Caco-2 (cell line): ENCODE results near the gene PPP1R13B. TPM values are rescaled to one million over a fixed set of nuclear protein-coding genes. Genes with fewer than 3 reads are reported as not detected.
"Not testable (repeated sequence)": the region's sequence is repeated elsewhere in the genome, so short reads cannot be mapped to it uniquely, and the experiment has no call there.

Experiments used
- BruUV-seq: library from RNA; stranded (reverse); fragments of 400-500 nt; replicated peaks from 2 replicates; lab custom pipeline; 2021; lab: Mats Ljungman, UMichigan
- CTCF ChIA-PET: fragments of 300-600 bp; sonication (Branson Sonifier 250); formaldehyde crosslinking; loops from one replicate; lab custom pipeline; 2022; ENCODE audit warnings: antibody characterized with exemption; lab: Charles Lee
- POLR2A ChIA-PET: fragments of 300-600 bp; sonication (Branson Sonifier 250); formaldehyde crosslinking; loops from one replicate; lab custom pipeline; 2022; ENCODE audit warnings: antibody characterized with exemption; lab: Charles Lee
- DNase-seq, 2 experiments: peaks; one replicate each; pipeline versions ENCODE4 v3.0.0 to v3.0.0-alpha.2; 2020 to 2022
- H3K27me3 ChIP-seq: replicated peaks from 2 replicates; pipeline ENCODE4 v1.6.0; 2011; ENCODE audit warnings: low read length; ENCODE audit not compliant: control insufficient read depth, insufficient read depth
- H3K36me3 ChIP-seq: 2 replicates; pipeline ENCODE4 v1.5.1; 2011; ENCODE audit warnings: low read length; ENCODE audit not compliant: control insufficient read depth, insufficient read depth
- H3K4me1 ChIP-seq: fragments of 250-450 bp; sonication (Bioruptor Pico); 2 replicates; pipeline ENCODE4 v1.5.1; 2020; ENCODE audit warnings: mild to moderate bottlenecking
- H3K4me3 ChIP-seq: 2 replicates; pipeline ENCODE4 v1.5.1; 2011; ENCODE audit warnings: low read depth, mild to moderate bottlenecking, control low read depth, low read length
- H3K9me3 ChIP-seq: fragments of 250-450 bp; sonication (Bioruptor Pico); 2 replicates; pipeline ENCODE4 v1.5.1; 2020; ENCODE audit warnings: mild to moderate bottlenecking, moderate library complexity
- H3K27ac Mint-ChIP-seq: one replicate; pipeline ENCODE4 v1.8.0; 2022; ENCODE audit warnings: mixed read lengths; ENCODE audit not compliant: unreplicated experiment
- H3K27me3 Mint-ChIP-seq: one replicate; pipeline ENCODE4 v1.8.0; 2022; ENCODE audit warnings: mixed read lengths; ENCODE audit not compliant: insufficient read depth, unreplicated experiment
- H3K36me3 Mint-ChIP-seq: one replicate; pipeline ENCODE4 v1.8.0; 2022; ENCODE audit warnings: mild to moderate bottlenecking, mixed read lengths; ENCODE audit not compliant: insufficient read depth, unreplicated experiment
- H3K4me1 Mint-ChIP-seq: one replicate; pipeline ENCODE4 v1.8.0; 2022; ENCODE audit warnings: low read depth, mixed read lengths; ENCODE audit not compliant: unreplicated experiment
- H3K4me3 Mint-ChIP-seq: one replicate; pipeline ENCODE4 v1.8.0; 2022; ENCODE audit warnings: mild to moderate bottlenecking, moderate library complexity, mixed read lengths; ENCODE audit not compliant: unreplicated experiment
- H3K9me3 Mint-ChIP-seq: one replicate; pipeline ENCODE4 v1.8.0; 2022; ENCODE audit warnings: mixed read lengths; ENCODE audit not compliant: unreplicated experiment
- CTCF ChIP-seq, 2 experiments: fragments of 200-600 bp in 1 of 2; IDR thresholded peaks; 1 replicate in 1 of 2; 2 replicates in 1 of 2; pipeline versions ENCODE4 v1.5.1 to v1.8.0; 2011 to 2022; ENCODE audit warnings: antibody characterized with exemption in 1 of 2, control low read depth in 1 of 2, inconsistent platforms in 1 of 2, low read depth in 1 of 2, low read length in 1 of 2, mild to moderate bottlenecking in 1 of 2, moderate library complexity in 1 of 2; ENCODE audit not compliant: insufficient read depth in 1 of 2, severe bottlenecking in 1 of 2, unreplicated experiment in 1 of 2
- intact Hi-C: fragments of 100-400 bp; cut with micrococcal nuclease; formaldehyde crosslinking; loops from one replicate; pipeline ENCODE4 v1.10.0; 2022; ENCODE audit not compliant: unreplicated experiment
- total RNA-seq: library from RNA; stranded (reverse); gene quantifications from 2 replicates; pipeline ENCODE4 v1.2.3, GENCODE V29; 2022

The PPP1R13B gene
- total RNA-seq, 1 experiment from 2014 or later: 15.8 TPM

- Histone ChIP-seq H3K27me3 (no peaks in the 10 kb centered on the region), H3K36me3 (peaks cover 2% of the 10 kb centered on the region; the same call in 1 of the 2 replicates), H3K9me3 (no peaks in the 10 kb centered on the region), H3K4me1 (no peaks in the 10 kb centered on the region), H3K4me3 (no peak overlapping the region)
- ChIA-PET CTCF (no interaction called here), POLR2A (no interaction called here)
- no TSS peak for BruUV-seq
- Mint-ChIP-seq H3K36me3 (peaks cover 79% of the 10 kb centered on the region), H3K4me3 (no peak overlapping the region), H3K27me3 (no peaks in the 10 kb centered on the region), H3K9me3 (no peaks in the 10 kb centered on the region), H3K27ac (no peak overlapping the region), H3K4me1 (no peaks in the 10 kb centered on the region)
- TF ChIP-seq CTCF (IDR thresholded peaks at IDR 0.05; ENCODE audit: insufficient read depth in 1 of 2, low read depth in 1 of 2, low read length in 1 of 2, severe bottlenecking in 1 of 2, unreplicated experiment in 1 of 2): no peak
- intact Hi-C loops: no loop called here
- DNase-seq: no peak
Measured at GRCh38 chr14:103692159-103692558, 155.2 kb downstream of the PPP1R13B start.

GRCh38 chr14:103691655-103692054, 155.7 kb downstream of the PPP1R13B start:
- H3K27ac Mint-ChIP-seq, BruUV-seq, POLR2A ChIA-PET, H3K4me3 Mint-ChIP-seq, H3K4me3 ChIP-seq, H3K9me3 Mint-ChIP-seq, CTCF ChIA-PET, intact Hi-C loops, H3K9me3 ChIP-seq, H3K27me3 ChIP-seq, DNase-seq, H3K4me1 ChIP-seq, H3K36me3 ChIP-seq, H3K4me1 Mint-ChIP-seq, H3K27me3 Mint-ChIP-seq: not testable (repeated sequence)
- H3K36me3 Mint-ChIP-seq: peaks cover 80% of the 10 kb centered on the region

GRCh38 chr14:103690332-103690731, 157.0 kb downstream of the PPP1R13B start:
- H3K27ac Mint-ChIP-seq: no peak overlapping the region
- no peak for TF ChIP-seq CTCF (IDR thresholded peaks at IDR 0.05; ENCODE audit: insufficient read depth in 1 of 2, low read depth in 1 of 2, low read length in 1 of 2, severe bottlenecking in 1 of 2, unreplicated experiment in 1 of 2)
- DNase-seq: no peak
- no peak overlapping the region for H3K4me3 ChIP-seq
- H3K4me1 Mint-ChIP-seq: no peaks in the 10 kb centered on the region
- H3K9me3 Mint-ChIP-seq: no peaks in the 10 kb centered on the region
- no peaks in the 10 kb centered on the region for H3K27me3 Mint-ChIP-seq
- H3K36me3 Mint-ChIP-seq: peaks cover 80% of the 10 kb centered on the region
- CTCF ChIA-PET: no interaction called here
- BruUV-seq: no TSS peak
- H3K4me1 ChIP-seq: no peaks in the 10 kb centered on the region
- H3K9me3 ChIP-seq: no peaks in the 10 kb centered on the region
- no peaks in the 10 kb centered on the region for H3K27me3 ChIP-seq
- POLR2A ChIA-PET: no interaction called here
- peaks cover 2% of the 10 kb centered on the region; the same call in 1 of the 2 replicates for H3K36me3 ChIP-seq
- intact Hi-C loops: no loop called here
- H3K4me3 Mint-ChIP-seq: no peak overlapping the region
